Kidney epithelial cell (primary cell): ENCODE measurements around the gene MRPS14. TPM values are rescaled to one million over a fixed set of nuclear protein-coding genes. Genes with fewer than 3 reads are reported as not detected.
A peak's percentile ranks its signal among the peaks of the same experiment; 100 is the strongest.

Experiments used
- DNase-seq: peaks from one replicate; pipeline ENCODE4 v3.0.0-alpha.2; 2010; ENCODE audit warnings: low read depth
- H3K27me3 ChIP-seq: 2 replicates; pipeline ENCODE4 v1.6.0; 2011; ENCODE audit warnings: low read length; ENCODE audit not compliant: control insufficient read depth, insufficient read depth
- H3K36me3 ChIP-seq: 2 replicates; pipeline ENCODE4 v1.5.1; 2011; ENCODE audit warnings: low read length; ENCODE audit not compliant: control insufficient read depth, insufficient read depth
- H3K4me3 ChIP-seq: 2 replicates; pipeline ENCODE4 v1.5.1; 2011; ENCODE audit warnings: low read depth, mild to moderate bottlenecking, control low read depth, low read length
- total RNA-seq: library from RNA; depleted of rRNA; stranded (reverse); fragments of >200 nt; gene quantifications from 2 replicates; pipeline ENCODE4 v1.2.3, GENCODE V29; 2015
- TF ChIP-seq, protein P1 (sequence below): IDR thresholded peaks from 2 replicates; pipeline ENCODE4 v1.5.1; 2011; ENCODE audit warnings: mild to moderate bottlenecking, moderate library complexity, low read length, control low read depth, inconsistent platforms; ENCODE audit not compliant: insufficient read depth, poor library complexity, severe bottlenecking

MRPS14 gene
- total RNA-seq, result 19.4 and 21.0 TPM in 2 replicates

DNA sequence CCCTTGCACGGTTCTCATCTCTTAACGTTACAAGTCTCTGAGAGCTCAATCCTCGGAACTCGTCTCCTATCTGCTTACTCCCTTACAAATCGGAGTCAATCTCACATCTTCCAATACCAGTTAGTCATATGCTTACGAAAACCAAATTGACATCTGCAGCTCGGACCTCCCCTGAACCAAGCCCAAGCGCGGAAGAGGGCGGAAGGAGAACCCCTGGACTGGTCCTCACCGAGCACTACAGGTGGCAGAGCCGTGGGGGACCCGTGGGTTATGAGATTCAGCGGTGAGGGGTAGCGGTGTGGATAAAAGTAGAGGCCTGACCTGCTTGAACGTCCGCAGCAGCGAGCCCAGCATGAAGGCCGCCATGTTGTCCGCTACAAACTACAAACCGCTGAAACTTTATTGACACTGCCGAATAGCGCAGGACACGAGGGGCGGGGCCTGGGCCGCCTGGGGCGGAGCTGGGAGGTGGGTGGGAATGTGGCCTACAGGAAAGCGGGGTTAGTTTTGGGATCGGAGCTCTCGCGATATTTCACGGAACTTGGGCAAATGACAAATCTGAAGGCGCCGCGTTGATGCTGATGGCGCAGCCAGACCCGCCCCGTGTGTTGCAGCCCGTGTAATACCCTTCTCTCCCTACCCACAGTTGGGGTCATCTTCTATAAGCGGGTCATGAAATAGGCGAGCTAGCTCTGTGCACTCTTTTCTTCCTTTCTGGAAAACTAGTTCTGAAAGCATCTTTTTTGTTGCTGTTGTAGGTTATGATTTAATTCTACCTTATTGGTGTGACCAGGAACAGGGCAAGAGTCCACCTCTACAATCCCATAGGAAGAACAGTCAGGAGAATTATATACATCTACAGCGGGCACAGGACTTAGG, at the start of gene MRPS14:
Gene MRPS14, minus strand, starts transcription at position 383 of the 879 bp plus-strand sequence. Its CDS starts 17 bp downstream, at position 366.
- no peaks in the 10 kb centered on the region for H3K27me3 ChIP-seq
- peak; percentile 90 for DNase-seq
- H3K36me3 ChIP-seq, result no peaks in the 10 kb centered on the region
- TF ChIP-seq, protein P1, sequence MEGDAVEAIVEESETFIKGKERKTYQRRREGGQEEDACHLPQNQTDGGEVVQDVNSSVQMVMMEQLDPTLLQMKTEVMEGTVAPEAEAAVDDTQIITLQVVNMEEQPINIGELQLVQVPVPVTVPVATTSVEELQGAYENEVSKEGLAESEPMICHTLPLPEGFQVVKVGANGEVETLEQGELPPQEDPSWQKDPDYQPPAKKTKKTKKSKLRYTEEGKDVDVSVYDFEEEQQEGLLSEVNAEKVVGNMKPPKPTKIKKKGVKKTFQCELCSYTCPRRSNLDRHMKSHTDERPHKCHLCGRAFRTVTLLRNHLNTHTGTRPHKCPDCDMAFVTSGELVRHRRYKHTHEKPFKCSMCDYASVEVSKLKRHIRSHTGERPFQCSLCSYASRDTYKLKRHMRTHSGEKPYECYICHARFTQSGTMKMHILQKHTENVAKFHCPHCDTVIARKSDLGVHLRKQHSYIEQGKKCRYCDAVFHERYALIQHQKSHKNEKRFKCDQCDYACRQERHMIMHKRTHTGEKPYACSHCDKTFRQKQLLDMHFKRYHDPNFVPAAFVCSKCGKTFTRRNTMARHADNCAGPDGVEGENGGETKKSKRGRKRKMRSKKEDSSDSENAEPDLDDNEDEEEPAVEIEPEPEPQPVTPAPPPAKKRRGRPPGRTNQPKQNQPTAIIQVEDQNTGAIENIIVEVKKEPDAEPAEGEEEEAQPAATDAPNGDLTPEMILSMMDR, result no peak
- H3K4me3 ChIP-seq, result peak within 1 kb of the TSS; percentile 97

- peak; percentile 39 for DNase-seq
- TF ChIP-seq, protein P1, result no peak
- Histone ChIP-seq H3K36me3 (no peaks in the 10 kb centered on the region), H3K4me3 (no peak overlapping the region), H3K27me3 (no peaks in the 10 kb centered on the region)
These were observed 49.1 kb upstream of the MRPS14 start for GRCh38 chr1:175072099-175072951.

- Histone ChIP-seq H3K4me3 (no peak overlapping the region), H3K27me3 (no peaks in the 10 kb centered on the region), H3K36me3 (no peaks in the 10 kb centered on the region)
- TF ChIP-seq, protein P1, result no peak
- DNase-seq, result no peak
These were observed 48.2 kb upstream of the MRPS14 start for GRCh38 chr1:175071276-175071943.

DNA sequence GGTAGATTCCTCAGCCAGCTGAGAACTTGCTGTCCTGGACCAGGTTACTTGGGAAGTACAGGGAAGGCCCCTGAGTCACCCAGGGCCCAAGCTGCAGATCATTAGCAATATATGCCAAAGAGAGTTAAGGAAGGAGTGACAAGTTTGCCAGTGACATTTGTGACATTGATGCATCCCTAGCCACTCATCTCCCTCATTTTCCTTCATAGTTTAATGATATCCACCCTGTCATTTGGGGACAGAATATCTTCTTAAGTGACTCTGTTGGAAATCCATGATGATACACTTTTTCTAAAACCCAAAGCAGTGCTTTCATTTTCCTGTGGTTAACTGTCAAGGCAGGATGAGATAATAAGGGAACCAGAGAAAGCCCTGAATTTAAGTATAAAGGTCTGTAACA, 47.6 kb upstream of the MRPS14 start:
- TF ChIP-seq, protein P1, result no peak
- Histone ChIP-seq H3K36me3 (no peaks in the 10 kb centered on the region), H3K27me3 (peaks cover 2% of the 10 kb centered on the region), H3K4me3 (no peak overlapping the region)
- no peak for DNase-seq

- no peak for DNase-seq
- no peaks in the 10 kb centered on the region for H3K36me3 ChIP-seq
- no peak within 1 kb of the TSS for H3K4me3 ChIP-seq
- TF ChIP-seq, protein P1, result no peak
- peaks cover 2% of the 10 kb centered on the region for H3K27me3 ChIP-seq
These were observed 44.3 kb upstream of the MRPS14 start, which contains the start of gene TNN for GRCh38 chr1:175067362-175068106. Gene TNN, plus strand, starts transcription at chr1:175067833. Its CDS starts 9,586 bp downstream, at chr1:175077419.
